DOHH2 (cell line): Measurements from ENCODE around the gene ATP5IF1.

Experiments used
- CTCF ChIP-seq: fragments of 200-600 bp; sonication (generic); IDR thresholded peaks from one replicate; pipeline ENCODE4 v1.5.1; 2014; ENCODE audit warnings: antibody characterized with exemption, mild to moderate bottlenecking, low read depth, low read length; ENCODE audit not compliant: poor library complexity, severe bottlenecking
- EZH2phosphoT487 ChIP-seq: fragments of 200-600 bp; sonication (generic); IDR thresholded peaks from 2 replicates; pipeline ENCODE4 v1.6.1; 2017; ENCODE audit warnings: borderline replicate concordance, mild to moderate bottlenecking, antibody characterized with exemption, low read length, moderate library complexity, mixed read lengths

GRCh38 chr1:28244549-28245251 is 8.8 kb downstream of the ATP5IF1 start:
- TF ChIP-seq CTCF (no peak), EZH2phosphoT487 (no peak)
